ENCODE data around the gene ARHGAP15.

ARHGAP15 gene

GRCh38 chr2:143501106-143501676, 372.0 kb downstream of the ARHGAP15 start:
- DNase-seq: no peak
- Mint-ChIP-seq H3K27me3 (no peaks in the 10 kb centered on the region), H3K4me3 (no peak overlapping the region), H3K27ac (no peak overlapping the region), H3K4me1 (no peaks in the 10 kb centered on the region), H3K36me3 (peaks cover 53% of the 10 kb centered on the region), H3K9me3 (no peaks in the 10 kb centered on the region)
- CTCF ChIA-PET: no interaction called here

- no peaks in the 10 kb centered on the region for H3K9me3 Mint-ChIP-seq
- H3K27me3 Mint-ChIP-seq: no peaks in the 10 kb centered on the region
- H3K36me3 Mint-ChIP-seq: peaks cover 59% of the 10 kb centered on the region
- CTCF ChIA-PET: no interaction called here
- H3K4me1 Mint-ChIP-seq: no peaks in the 10 kb centered on the region
- DNase-seq: no peak
- H3K27ac Mint-ChIP-seq: no peak overlapping the region
- H3K4me3 Mint-ChIP-seq: no peak overlapping the region
Measured at GRCh38 chr2:143503280-143503679, 374.1 kb downstream of the ARHGAP15 start.

GRCh38 chr2:143504397-143504796, 375.2 kb downstream of the ARHGAP15 start:
- no peak overlapping the region for H3K4me3 Mint-ChIP-seq
- no peaks in the 10 kb centered on the region for H3K27me3 Mint-ChIP-seq
- CTCF ChIA-PET: no interaction called here
- no peak for DNase-seq
- H3K36me3 Mint-ChIP-seq: peaks cover 54% of the 10 kb centered on the region
- H3K4me1 Mint-ChIP-seq: no peaks in the 10 kb centered on the region
- H3K9me3 Mint-ChIP-seq: no peaks in the 10 kb centered on the region
- peak overlapping the region; percentile 58 for H3K27ac Mint-ChIP-seq

GRCh38 chr2:143505542-143505941, 376.3 kb downstream of the ARHGAP15 start:
- Mint-ChIP-seq H3K4me3 (no peak overlapping the region), H3K27ac (no peak overlapping the region), H3K36me3 (peaks cover 59% of the 10 kb centered on the region), H3K27me3 (no peaks in the 10 kb centered on the region), H3K4me1 (no peaks in the 10 kb centered on the region), H3K9me3 (no peaks in the 10 kb centered on the region)
- CTCF ChIA-PET: no interaction called here
- DNase-seq: no peak

GRCh38 chr2:143513081-143513480, 383.9 kb downstream of the ARHGAP15 start:
- peaks cover 58% of the 10 kb centered on the region for H3K36me3 Mint-ChIP-seq
- no peaks in the 10 kb centered on the region for H3K27me3 Mint-ChIP-seq
- CTCF ChIA-PET: interaction anchor here (0.8 to 1.8 kb wide), 2 partner anchors 10 to 15 kb away, joined by 3 to 4 read pairs; no protein-coding TSS in a partner anchor
- H3K4me1 Mint-ChIP-seq: no peaks in the 10 kb centered on the region
- DNase-seq: no peak
- H3K9me3 Mint-ChIP-seq: no peaks in the 10 kb centered on the region
- no peak overlapping the region for H3K4me3 Mint-ChIP-seq
- no peak overlapping the region for H3K27ac Mint-ChIP-seq

GRCh38 chr2:143514413-143514812, 385.2 kb downstream of the ARHGAP15 start:
- Mint-ChIP-seq H3K4me1 (no peaks in the 10 kb centered on the region), H3K4me3 (no peak overlapping the region), H3K27me3 (no peaks in the 10 kb centered on the region), H3K9me3 (no peaks in the 10 kb centered on the region), H3K36me3 (peaks cover 59% of the 10 kb centered on the region), H3K27ac (no peak overlapping the region)
- no peak for DNase-seq
- CTCF ChIA-PET: no interaction called here

GRCh38 chr2:143515318-143515717, 386.1 kb downstream of the ARHGAP15 start:
- DNase-seq: no peak
- Mint-ChIP-seq H3K4me3 (no peak overlapping the region), H3K4me1 (no peaks in the 10 kb centered on the region), H3K27me3 (no peaks in the 10 kb centered on the region), H3K36me3 (peaks cover 65% of the 10 kb centered on the region), H3K9me3 (no peaks in the 10 kb centered on the region), H3K27ac (no peak overlapping the region)
- CTCF ChIA-PET: no interaction called here

- Mint-ChIP-seq H3K36me3 (peaks cover 64% of the 10 kb centered on the region), H3K27ac (no peak overlapping the region), H3K9me3 (no peaks in the 10 kb centered on the region), H3K27me3 (no peaks in the 10 kb centered on the region), H3K4me1 (peaks cover 4% of the 10 kb centered on the region), H3K4me3 (no peak overlapping the region)
- DNase-seq: no peak
- CTCF ChIA-PET: no interaction called here
Measured at GRCh38 chr2:143519521-143519920, 390.3 kb downstream of the ARHGAP15 start.

- no peak overlapping the region for H3K4me3 Mint-ChIP-seq
- no peak for DNase-seq
- no peaks in the 10 kb centered on the region for H3K9me3 Mint-ChIP-seq
- H3K27me3 Mint-ChIP-seq: no peaks in the 10 kb centered on the region
- H3K4me1 Mint-ChIP-seq: peaks cover 18% of the 10 kb centered on the region
- peaks cover 61% of the 10 kb centered on the region for H3K36me3 Mint-ChIP-seq
- H3K27ac Mint-ChIP-seq: no peak overlapping the region
- CTCF ChIA-PET: no interaction called here
Measured at GRCh38 chr2:143521396-143521795, 392.2 kb downstream of the ARHGAP15 start.

- Mint-ChIP-seq H3K27ac (no peak overlapping the region), H3K36me3 (peaks cover 59% of the 10 kb centered on the region), H3K9me3 (no peaks in the 10 kb centered on the region), H3K4me1 (peaks cover 18% of the 10 kb centered on the region), H3K4me3 (no peak overlapping the region), H3K27me3 (no peaks in the 10 kb centered on the region)
- no peak for DNase-seq
- CTCF ChIA-PET: interaction anchor here (1.1 kb wide), 1 partner anchor 10 kb away, joined by 4 read pairs; no protein-coding TSS in a partner anchor
Measured at GRCh38 chr2:143522699-143523098, 393.5 kb downstream of the ARHGAP15 start.

GRCh38 chr2:143524119-143524553, 394.9 kb downstream of the ARHGAP15 start:
- DNase-seq: no peak
- Mint-ChIP-seq H3K27me3 (no peaks in the 10 kb centered on the region), H3K27ac (no peak overlapping the region), H3K4me1 (peaks cover 31% of the 10 kb centered on the region), H3K4me3 (no peak overlapping the region), H3K36me3 (peaks cover 64% of the 10 kb centered on the region), H3K9me3 (no peaks in the 10 kb centered on the region)
- CTCF ChIA-PET: no interaction called here

- H3K4me3 Mint-ChIP-seq: no peak overlapping the region
- no peaks in the 10 kb centered on the region for H3K9me3 Mint-ChIP-seq
- H3K27me3 Mint-ChIP-seq: no peaks in the 10 kb centered on the region
- peak overlapping the region; percentile 80 for H3K27ac Mint-ChIP-seq
- peaks cover 37% of the 10 kb centered on the region for H3K4me1 Mint-ChIP-seq
- CTCF ChIA-PET: no interaction called here
- no peak for DNase-seq
- peaks cover 64% of the 10 kb centered on the region for H3K36me3 Mint-ChIP-seq
Measured at GRCh38 chr2:143524559-143525401, 395.6 kb downstream of the ARHGAP15 start.

- no peak overlapping the region for H3K4me3 Mint-ChIP-seq
- no peaks in the 10 kb centered on the region for H3K9me3 Mint-ChIP-seq
- peaks cover 37% of the 10 kb centered on the region for H3K4me1 Mint-ChIP-seq
- no peaks in the 10 kb centered on the region for H3K27me3 Mint-ChIP-seq
- peak overlapping the region; percentile 68 for H3K27ac Mint-ChIP-seq
- CTCF ChIA-PET: no interaction called here
- peak; percentile 23 for DNase-seq
- peaks cover 63% of the 10 kb centered on the region for H3K36me3 Mint-ChIP-seq
Measured at GRCh38 chr2:143525402-143525860, 396.2 kb downstream of the ARHGAP15 start.

- no peak overlapping the region for H3K4me3 Mint-ChIP-seq
- H3K27ac Mint-ChIP-seq: no peak overlapping the region
- no peak for DNase-seq
- H3K27me3 Mint-ChIP-seq: no peaks in the 10 kb centered on the region
- CTCF ChIA-PET: no interaction called here
- peaks cover 39% of the 10 kb centered on the region for H3K4me1 Mint-ChIP-seq
- H3K36me3 Mint-ChIP-seq: peaks cover 61% of the 10 kb centered on the region
- no peaks in the 10 kb centered on the region for H3K9me3 Mint-ChIP-seq
Measured at GRCh38 chr2:143526498-143526897, 397.3 kb downstream of the ARHGAP15 start.

GRCh38 chr2:143528021-143528420, 398.8 kb downstream of the ARHGAP15 start:
- DNase-seq: no peak
- CTCF ChIA-PET: no interaction called here
- no peaks in the 10 kb centered on the region for H3K9me3 Mint-ChIP-seq
- peaks cover 57% of the 10 kb centered on the region for H3K36me3 Mint-ChIP-seq
- no peaks in the 10 kb centered on the region for H3K27me3 Mint-ChIP-seq
- no peak overlapping the region for H3K4me3 Mint-ChIP-seq
- H3K27ac Mint-ChIP-seq: no peak overlapping the region
- peaks cover 39% of the 10 kb centered on the region for H3K4me1 Mint-ChIP-seq

Measured in activated naive CD4-positive, alpha-beta T cell treated with anti-CD3 and anti-CD28 coated beads, Interleukin-2, amount 10 ng/mL, durations not matched to agents 7 days and 5 days (primary cell).